Measurements from ENCODE around the gene TMEM132D.
"Not testable (repeated sequence)": the region's sequence is repeated elsewhere in the genome, so short reads cannot be mapped to it uniquely, and the experiment has no call there.

Gene TMEM132D

DNA sequence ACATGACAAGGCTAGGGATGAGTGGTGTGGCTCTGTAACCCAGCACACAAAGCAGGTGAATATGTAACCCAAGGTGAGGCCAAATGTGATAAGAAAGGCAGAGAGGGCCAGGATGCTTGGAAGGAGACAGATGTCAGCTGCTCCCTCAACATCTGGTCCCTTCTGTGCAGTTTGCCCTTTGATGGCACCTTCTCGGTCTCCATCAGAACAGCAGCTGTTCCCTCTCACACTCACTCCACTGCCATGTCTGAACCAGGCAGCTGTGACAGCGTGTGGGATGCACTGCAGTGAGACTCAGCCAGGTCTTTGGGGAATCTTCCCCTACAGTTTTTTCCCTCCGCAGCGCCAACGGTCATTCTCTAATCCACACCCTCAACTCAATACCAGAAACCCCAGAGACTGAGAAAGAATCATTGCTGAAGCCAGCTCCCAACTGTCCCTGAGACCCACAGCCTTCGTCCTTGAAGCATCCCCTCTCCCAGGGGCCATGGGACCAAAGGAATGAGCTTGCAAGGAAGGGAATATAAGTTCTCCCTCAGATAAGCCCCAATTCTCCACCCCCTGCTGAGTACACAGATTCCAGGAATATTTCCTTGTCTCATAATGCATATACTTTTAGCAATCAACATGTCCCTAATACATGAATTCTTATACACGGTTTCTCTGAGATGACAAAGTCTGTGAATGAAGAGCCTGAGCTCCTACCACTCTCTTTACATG, 820.5 kb downstream of the TMEM132D start:
- no peak for DNase-seq

DNA sequence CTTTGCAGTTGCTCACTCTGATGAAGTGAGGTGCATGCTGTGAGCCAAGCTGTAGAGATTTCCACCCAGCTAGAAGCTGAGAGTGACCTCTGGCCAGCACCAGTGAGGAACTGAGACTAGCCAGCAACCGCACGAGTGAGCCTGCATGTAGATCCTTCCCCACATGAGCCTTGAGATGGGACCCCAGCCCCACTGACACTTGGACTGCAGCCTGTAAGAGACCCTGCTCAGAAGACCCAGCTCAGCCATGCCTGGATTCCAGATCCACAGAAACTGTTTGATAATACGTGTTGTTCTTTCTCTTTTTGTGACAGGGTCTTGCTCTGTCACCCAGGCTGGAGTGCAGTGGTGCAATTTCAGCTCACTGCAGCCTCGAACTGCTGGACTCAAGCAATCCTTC, 821.4 kb downstream of the TMEM132D start:
- DNase-seq, result no peak

DNA sequence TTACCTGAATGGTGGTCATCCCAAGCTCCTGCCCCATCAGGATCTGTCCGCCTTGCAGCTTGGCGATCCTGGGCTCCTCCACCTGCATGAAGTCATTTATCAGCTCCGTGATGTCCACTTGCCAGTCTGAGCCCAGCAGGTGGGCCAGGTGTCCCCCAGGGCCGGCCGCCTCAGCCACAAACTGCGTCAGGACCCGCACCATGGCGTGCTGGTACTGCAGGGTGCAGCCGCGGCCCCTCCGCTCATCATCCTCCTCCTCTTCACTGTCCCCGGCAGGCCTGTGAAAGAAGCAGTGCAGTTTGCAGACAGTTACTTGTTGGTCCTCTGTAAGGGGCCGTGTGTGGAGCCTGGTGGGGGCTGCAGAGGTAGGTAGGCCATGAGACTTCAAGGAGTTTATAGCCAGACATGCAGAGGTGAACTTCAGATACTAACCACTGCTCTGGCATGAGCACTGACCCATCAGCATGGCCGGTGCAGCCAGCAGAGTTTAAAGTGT, 822.0 kb downstream of the TMEM132D start:
- DNase-seq, result no peak

DNA sequence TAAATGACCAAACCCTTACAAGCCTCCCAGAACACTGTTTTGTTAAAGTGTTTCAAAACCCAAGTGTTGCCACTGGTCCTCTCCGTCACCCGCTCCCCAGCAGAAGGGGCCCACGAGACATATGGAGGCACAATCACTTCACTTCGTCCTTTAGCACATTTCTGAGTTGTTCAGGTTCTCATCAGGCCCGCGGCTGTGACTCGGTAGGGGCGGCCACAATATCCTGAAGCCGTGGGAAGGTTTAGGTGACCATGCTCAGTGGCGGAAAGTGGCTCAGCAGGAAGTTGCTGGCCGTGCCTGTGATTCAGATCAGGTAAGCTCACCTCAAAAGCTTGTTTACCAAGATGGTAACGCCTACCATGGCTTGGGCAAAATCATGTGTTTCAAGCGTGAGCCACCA, 823.0 kb downstream of the TMEM132D start:
- DNase-seq, result no peak

DNA sequence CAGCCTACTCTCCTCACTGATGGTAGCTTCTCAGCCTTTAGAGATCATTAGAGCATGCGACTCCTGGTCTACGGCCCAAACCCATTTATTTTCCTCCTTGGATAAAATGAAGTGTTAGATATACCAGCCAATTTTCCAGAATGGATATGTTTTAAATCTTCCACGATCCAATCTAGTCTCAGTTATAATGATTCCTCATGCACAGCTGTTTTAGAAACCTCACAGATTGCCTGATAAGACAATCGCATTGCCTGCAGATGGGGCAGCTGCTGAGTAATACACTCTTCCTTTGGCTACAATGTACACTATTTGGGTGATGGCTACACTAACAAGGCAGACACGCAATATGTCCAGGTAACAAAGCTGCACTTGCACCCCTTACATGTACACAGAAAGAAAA, 823.4 kb downstream of the TMEM132D start:
- no peak for DNase-seq

DNA sequence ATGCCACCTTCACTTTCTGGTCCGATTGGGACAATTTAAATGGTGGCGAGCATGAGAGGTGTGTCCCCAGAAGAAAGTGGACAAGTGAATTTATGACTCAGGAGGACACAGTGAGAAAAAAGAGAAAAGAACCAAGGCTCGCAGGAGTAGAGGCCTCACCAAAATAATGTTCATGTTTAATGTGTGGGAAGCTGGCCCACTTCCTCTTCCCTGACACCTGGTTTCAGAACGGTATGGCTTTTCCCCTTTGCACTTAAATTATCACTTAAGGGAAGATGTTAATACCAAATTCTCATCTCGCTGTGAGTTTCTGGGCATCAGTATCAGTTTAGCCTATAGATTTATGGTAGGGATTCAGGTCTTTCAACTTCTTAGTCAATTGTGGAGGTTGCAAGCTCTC, 824.1 kb downstream of the TMEM132D start:
- no peak for DNase-seq

DNA sequence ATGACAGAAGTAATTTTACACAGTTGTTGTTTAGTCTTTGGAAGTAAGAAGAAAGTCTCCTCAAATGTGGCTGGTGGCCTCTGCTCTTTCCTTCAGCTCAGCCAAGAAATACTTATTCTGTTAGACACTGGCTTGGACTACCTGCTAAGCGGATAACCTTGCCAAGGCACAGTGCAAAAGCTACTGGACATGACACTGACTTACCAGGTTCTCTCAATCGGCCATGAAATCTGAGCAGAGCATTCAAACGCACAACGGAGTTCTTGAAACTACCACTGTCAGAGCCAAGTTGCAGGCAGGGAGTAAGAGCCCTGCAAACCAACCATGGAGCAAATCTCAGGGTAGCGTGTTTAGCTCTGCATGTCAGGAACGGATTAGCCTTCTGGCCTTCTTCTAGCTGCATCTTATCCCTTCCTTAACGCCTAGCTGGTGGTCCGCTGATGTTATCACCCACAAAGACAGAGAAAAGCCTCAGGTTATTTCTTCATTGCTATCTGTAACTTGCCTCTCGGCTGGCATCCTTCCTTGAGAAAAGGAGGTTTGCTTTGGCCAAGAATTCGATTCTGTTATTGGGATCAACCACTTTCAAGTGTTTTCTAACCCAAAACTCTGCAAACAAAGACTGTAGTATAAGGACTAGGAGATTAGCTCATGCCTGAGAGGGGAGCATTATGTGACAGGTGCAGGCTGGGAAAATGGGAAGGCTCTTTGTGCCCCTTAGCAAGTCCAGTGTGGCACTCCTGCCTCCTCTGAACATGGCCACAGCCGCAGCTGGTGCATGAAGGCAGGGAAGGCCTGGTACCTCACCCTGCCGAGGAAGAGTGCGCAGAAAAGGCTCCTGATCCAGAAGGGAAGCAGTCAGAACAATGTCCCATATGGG, 827.1 kb downstream of the TMEM132D start:
- DNase-seq, result no peak

DNA sequence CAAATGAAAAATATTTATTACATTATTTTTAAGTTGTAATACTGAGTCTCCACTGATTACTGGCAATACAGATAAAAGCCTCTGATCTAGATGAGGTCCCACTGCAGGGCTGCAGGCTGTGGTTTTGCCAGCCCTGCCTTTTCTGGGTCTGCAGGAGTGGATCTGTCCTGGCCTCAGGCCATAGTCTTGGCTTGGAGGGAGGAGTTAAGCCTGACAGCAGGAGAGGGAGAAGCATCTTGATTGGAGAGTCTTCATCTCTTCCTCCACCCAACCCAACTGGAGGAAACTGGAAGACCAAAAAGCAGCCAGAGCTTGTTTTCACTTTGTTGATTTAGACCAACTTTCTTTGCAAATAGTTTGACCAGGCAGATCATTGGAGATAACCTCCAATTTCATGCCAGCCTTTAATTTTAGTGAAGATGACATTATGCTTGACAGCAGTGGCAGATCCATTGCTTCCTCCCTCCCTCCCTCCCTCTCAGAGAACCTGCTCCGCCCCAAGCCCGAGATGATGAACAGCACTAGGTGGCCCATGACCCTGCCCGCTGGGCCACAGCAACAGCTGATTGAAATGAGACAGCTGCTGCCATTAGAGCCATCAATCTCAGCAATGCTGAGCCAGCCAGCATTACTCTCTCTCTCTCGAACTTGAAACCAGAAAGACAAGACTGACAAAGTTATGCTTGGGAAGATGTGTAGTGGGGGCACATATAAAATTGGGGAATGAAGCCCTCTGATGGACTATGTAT, 828.2 kb downstream of the TMEM132D start:
- no peak for DNase-seq

DNA sequence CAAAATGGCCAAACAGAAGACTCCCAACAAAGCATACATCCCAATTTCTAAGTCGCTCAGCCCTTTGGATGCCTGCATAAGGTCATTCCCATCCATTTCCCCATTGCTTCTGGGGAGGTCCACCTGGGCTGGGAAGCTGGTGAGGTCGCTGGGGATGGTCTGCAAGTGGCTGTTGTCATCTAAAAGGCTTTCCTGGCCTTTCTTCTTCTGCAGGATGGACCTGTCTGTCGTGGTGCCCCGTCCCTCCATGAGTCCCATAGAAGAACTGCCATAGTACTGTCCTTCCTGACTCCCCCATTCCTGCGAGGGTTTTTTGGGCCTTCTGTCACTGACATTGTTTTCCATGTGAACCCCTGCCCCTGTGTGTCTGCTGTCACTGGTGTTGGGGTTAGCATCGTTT, 829.4 kb downstream of the TMEM132D start:
- no peak for DNase-seq

DNA sequence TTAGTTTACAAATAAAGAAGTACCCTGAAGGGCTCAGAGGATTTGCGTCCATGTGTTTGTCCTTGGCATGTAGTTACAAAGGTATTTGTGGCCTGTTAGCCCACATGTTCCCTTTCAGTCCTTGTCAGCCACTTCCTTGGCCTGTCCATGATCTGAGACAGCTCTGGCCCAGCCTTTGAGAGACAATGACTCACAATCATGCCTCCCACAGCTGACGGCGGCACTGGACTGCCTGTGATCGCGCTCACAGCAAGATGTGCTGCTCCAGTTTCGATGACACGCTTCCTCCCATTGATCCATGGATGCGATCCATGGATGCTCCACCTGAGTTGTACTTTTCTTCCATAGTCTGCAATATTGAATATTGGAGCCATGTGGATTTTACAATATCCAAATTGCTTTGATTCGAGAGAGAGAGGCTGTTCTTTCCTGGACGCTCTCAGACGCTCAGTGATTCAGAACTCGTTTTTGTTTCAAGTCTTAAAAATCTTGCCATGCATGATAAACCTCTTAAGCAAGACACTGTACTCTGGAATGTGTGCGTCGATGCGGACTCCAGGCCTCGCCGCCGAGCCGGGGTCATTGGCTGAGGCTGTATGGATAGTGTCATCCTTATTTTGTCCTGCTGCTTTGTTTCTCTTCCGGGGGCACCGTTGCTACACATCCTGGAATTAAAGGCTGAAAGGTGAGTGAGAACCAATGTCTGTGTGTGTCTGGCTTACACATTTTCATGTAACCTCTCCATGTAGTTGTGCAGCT, 830.5 kb downstream of the TMEM132D start:
- no peak for DNase-seq

DNA sequence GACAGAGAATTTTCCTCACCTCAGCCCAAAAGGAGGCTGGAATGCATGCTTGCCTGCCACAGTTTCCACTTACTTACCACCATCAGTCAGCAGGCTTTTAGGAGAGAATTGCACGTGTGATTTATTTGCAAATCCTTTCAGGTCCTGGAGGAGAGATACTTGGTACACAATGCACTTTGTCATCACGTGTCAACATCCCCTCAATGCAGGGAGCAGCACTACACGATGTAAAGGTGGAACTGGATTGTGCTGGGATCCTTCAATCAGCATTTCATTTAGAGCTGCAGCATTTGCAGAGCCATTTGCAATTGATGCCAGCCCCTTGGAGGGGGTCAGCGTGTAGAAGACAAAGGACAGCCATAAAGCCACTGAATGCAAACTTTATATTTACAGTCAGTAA, 832.5 kb downstream of the TMEM132D start:
- DNase-seq, result no peak

DNA sequence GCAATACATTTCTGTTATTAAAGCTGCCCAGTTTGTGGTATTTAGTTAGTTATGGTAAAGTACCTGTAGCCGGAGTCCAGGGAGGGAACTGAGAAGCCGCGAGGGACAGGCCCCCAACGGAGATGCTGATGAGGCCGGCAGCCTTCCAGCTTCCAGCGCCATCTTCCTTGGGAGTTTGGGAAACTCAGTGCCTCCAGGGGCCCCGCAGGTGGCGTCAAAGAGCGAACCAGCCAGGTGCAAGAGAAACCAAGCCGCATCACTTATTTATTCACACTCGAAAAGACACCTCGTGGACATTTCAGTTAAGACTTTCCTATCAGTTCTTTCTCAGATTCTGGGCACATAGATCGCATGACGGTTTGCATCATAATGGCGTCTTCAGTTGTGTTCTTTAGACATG, 833.9 kb downstream of the TMEM132D start:
- DNase-seq, result no peak

DNA sequence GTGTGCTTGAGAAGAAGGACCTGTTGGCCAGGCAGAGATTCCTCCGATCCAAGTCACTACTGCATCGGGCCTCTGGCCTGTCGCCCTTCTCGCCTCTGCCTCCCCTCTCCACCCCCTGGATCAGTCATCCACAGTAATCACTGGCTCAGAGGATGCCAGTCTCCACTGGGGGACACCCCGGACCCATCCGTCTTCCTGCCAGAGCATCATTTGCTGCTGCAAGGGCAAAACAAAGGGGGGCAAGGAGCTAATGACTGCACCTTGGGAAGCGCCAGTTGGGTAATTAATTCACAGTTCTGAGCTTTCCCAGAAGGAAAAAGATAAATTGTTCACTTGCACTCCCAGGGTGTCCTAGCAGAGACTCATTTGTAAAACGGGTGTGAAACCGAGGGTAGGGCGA, 835.1 kb downstream of the TMEM132D start:
- no peak for DNase-seq

DNA sequence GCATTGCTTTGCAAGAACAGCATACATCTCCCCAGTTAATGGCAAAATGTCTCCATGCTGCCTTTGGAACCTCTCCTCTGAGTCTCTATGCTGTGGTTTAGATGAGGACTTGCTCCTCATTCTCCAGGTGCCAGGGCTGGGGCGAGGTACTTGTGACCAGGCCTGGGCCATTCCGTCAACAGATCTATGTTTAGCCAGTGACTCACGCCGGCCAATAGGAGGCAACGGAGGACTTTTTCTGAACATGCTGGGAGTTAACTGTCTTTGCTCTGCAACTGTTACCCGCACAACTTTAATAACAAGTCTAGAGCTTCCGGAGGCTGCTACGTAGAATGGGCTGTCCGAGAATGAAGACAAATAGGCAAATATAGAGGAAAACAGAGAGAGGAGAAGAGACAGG, 836.3 kb downstream of the TMEM132D start:
- no peak for DNase-seq

DNA sequence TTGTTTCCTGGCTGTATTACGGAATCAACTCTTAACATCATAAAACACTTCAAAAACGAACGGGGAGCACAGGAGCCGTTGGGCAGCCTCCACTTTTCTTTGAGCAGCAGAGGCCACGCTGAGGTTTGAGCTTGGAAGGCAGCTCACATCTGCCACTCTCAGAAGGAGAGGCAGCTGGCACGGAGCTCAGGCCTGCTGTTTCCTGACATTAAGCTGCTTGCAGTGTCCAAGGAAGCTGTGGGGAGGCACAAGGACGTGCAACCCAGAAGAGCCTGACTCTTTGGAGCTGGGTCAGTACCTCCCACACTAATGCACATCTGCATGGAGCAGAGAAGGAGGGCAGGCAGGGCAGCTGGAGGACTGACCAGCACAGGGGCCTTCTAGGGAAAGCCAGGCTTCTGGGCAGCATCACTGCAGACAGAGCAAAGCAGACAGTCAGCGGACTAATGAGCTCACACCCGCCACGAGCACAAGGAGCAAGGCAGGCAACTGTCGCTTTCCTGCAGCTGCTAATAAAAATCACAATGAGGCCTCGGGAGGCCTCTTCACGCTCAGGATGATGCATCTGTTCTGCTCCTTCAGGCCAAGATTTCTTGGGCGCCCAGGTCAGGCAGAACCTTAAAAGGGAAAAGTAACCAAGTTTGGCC, 839.5 kb downstream of the TMEM132D start:
- DNase-seq, result no peak

DNA sequence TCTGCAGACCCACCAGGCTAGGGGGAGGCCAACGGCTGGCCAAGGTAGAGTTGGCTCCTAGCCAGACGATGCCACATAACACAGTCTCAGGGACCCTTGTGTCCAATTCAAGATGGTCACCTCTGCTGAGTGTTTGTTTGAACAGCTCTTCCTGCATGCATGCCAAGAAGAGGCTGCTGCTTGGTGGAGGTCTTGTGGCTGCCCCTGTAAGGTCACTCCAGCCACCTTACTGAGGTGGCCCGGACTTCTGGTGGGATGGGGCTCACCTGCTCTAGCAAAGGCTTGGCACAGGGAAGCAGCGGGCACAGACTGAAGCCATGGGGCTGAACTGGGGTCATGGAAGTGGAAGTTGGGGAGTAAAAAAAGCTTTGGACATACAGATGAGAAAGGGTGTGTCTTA, 840.2 kb downstream of the TMEM132D start:
- DNase-seq, result no peak

DNA sequence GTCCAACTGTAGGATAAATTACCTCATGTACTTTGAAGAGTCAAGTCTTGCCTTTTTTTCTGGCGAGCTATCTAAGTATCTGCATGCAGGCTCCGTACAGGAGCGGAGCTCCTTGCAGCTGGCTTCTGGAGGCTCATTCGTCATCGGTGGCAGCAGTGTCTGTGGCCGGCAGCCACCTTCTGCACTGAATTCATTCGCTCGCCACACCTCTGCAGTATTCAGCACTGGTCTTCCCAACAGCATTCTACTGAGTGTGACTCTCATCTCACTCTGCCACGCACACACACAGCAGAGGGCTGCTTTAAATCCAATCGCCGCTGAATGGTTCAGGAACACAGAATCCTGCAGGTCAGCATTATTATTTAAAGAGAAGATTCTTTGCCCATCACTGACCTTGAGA, 850.6 kb downstream of the TMEM132D start:
- DNase-seq, result no peak

DNA sequence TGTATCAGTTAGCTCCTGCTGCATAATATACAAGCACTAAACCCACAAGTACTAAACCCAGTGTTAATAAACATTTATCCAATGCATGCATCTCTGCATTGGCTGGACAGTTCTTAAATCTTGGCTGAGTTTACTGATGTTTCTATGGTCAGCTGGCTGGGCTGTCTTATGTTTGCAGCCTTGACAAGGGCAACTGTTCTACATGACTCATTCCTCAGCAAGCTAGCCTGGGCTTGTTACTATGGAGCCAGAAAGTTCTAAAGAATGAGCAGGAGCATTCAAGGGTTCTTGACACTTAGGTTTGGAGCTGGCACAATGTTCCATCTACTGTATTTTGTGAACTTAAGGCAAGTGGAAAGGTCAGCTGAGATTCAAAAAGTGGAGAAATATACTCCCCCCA, 851.5 kb downstream of the TMEM132D start:
- DNase-seq, result no peak

DNA sequence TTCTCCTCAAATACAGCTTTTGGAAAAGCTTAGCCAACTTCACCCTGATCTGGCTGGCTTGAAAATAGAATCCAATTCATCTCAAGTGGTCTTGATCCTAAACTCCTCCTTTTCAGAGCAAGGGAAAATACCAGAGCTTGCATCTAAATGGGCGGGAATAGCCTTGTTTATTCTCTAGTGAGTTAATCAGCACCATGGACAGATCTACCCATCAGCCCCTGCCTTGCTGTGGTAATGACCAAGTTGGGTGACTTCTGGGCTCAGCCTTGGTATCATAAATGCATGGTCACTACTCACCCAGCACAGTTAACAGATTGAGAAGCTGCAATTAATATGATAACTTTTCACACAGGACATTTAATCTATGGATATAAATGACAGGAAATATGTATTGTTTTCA, 853.9 kb downstream of the TMEM132D start:
- peak in 1 of 5 experiments; percentile 8 for DNase-seq

DNA sequence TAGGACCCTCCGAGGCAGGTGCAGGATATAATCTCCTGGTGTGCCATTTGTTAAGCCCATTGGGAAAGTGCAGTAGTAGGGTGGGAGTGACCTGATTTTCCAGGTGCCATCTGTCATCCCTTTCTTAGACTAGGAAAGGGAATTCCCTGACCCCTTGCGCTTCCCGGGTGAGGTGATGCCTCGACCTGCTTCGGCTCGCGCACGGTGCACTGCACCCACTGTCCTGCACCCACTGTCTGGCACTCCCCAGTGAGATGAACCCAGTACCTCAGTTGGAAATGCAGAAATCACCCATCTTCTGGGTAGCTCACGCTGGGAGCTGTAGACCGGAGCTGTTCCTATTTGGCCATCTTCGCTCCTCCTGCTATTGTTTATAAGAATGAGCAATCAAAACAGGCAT, 860.5 kb downstream of the TMEM132D start:
- DNase-seq, result not testable (repeated sequence)

DNA sequence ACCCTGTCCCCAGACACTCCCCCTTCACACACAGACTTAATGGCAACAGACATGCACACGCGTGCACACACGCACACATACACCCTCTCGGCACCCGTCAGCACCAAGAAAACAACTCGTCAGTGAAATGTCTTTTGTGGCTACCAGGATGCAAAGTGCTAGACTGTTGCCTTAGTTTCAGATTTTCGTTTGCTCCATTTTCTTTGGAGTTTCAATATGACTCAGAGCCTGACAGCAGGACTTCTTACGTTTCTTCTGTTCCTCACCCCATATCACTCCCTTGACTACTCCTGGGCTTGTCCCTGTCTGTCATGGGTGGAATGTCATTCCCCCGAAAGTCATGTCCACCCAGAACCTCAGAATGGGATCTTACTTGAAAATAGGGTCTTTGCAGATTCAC, 867.7 kb downstream of the TMEM132D start:
- peak in 1 of 5 experiments; percentile 50 for DNase-seq

Measured in T-helper 2 cell (primary cell).